HCT116 (cell line): Measurements from ENCODE around the gene PDE9A. TPM values are rescaled to one million over a fixed set of nuclear protein-coding genes. Genes with fewer than 3 reads are reported as not detected.

Experiments used
- ATAC-seq: fragments of 200-7000 bp; cut with Tn5 transposase; 2 replicates; pipeline ENCODE4 v1.9.1; 2020; ENCODE audit warnings: mild to moderate bottlenecking, moderate library complexity
- BruUV-seq: library from RNA; stranded (reverse); fragments of 400-500 nt; replicated peaks from 2 replicates; lab custom pipeline; 2021; lab: Mats Ljungman, UMichigan
- CTCF ChIA-PET: fragments of 300-600 bp; sonication (Branson Sonifier 250); formaldehyde crosslinking; loops from one replicate; lab custom pipeline; 2021; ENCODE audit warnings: antibody characterized with exemption; lab: Charles Lee
- POLR2A ChIA-PET: fragments of 300-600, 350-600 bp; sonication (Branson Sonifier 250); formaldehyde crosslinking; loops from one replicate; lab custom pipeline; 2021; ENCODE audit warnings: antibody characterized with exemption; lab: Charles Lee
- RAD21 ChIA-PET, 2 experiments: fragments of 300-600 bp; sonication (Branson Sonifier 250); formaldehyde crosslinking; loops; one replicate each; lab custom pipeline; 2023; ENCODE audit warnings: low total read pairs in 2 of 2; ENCODE audit not compliant: uncharacterized antibody in 2 of 2, unreplicated experiment in 2 of 2, low non-redundant PET in 1 of 2; lab: Charles Lee
- DNase-seq: peaks from one replicate; pipeline ENCODE4 v3.0.0-alpha.2; 2010; ENCODE audit warnings: low read depth, low spot score
- H2AFZ ChIP-seq: fragments of 200-600 bp; shearing (Covaris generic), sonication (generic); 2 replicates; pipeline ENCODE4 v1.6.1; 2017; ENCODE audit warnings: low read depth, mixed run types, mixed read lengths, antibody characterized with exemption, low read length; ENCODE audit not compliant: poor library complexity, severe bottlenecking
- H3K27ac ChIP-seq: 2 replicates; pipeline ENCODE4 v1.5.1; 2012; ENCODE audit warnings: low read depth, low read length
- H3K27me3 ChIP-seq: fragments of 200-600 bp; sonication (generic); 2 replicates; pipeline ENCODE4 v1.6.1; 2016; ENCODE audit warnings: mixed run types, low read length, mixed read lengths; ENCODE audit not compliant: insufficient read depth
- H3K36me3 ChIP-seq, 2 experiments: fragments of 200-500 bp in 1 of 2; fragments of 200-600 bp in 1 of 2; sonication (Bioruptor generic) in 1 of 2; sonication (generic) in 1 of 2; 2 replicates each; pipeline versions ENCODE4 v1.5.1 to v1.6.1; 2014 to 2016; ENCODE audit warnings: low read length in 2 of 2, inconsistent platforms in 1 of 2, mixed read lengths in 1 of 2, mixed run types in 1 of 2; ENCODE audit not compliant: insufficient read depth in 2 of 2, control insufficient read depth in 1 of 2
- H3K4me1 ChIP-seq, 2 experiments: fragments of 200-600 bp in 1 of 2; sonication (generic) in 1 of 2; 2 replicates each; pipeline versions ENCODE4 v1.5.1 to v1.6.1; 2012 to 2017; ENCODE audit warnings: low read length in 2 of 2, inconsistent platforms in 1 of 2, mild to moderate bottlenecking in 1 of 2, mixed read lengths in 1 of 2, mixed run types in 1 of 2, moderate library complexity in 1 of 2; ENCODE audit not compliant: insufficient read depth in 2 of 2, control insufficient read depth in 1 of 2
- H3K4me2 ChIP-seq: fragments of 200-600 bp; sonication (generic); 2 replicates; pipeline ENCODE4 v1.6.1; 2017; ENCODE audit warnings: mixed run types, low read length, mixed read lengths
- H3K4me3 ChIP-seq, 2 experiments: fragments of 200-600 bp in 1 of 2; sonication (generic) in 1 of 2; replicated peaks in 1 of 2; 2 replicates each; pipeline ENCODE4 v1.5.1; 2011 to 2016; ENCODE audit warnings: low read length in 2 of 2, control low read depth in 1 of 2, low read depth in 1 of 2, mild to moderate bottlenecking in 1 of 2, mixed read lengths in 1 of 2, mixed run types in 1 of 2
- H3K79me2 ChIP-seq: fragments of 200-600 bp; sonication (generic); 2 replicates; pipeline ENCODE4 v1.6.1; 2017; ENCODE audit warnings: mild to moderate bottlenecking, mixed run types, low read length, moderate library complexity, mixed read lengths; ENCODE audit not compliant: insufficient read depth
- H3K9ac ChIP-seq: fragments of 200-600 bp; sonication (generic); 2 replicates; pipeline ENCODE4 v1.6.1; 2016; ENCODE audit warnings: low read length, mixed read lengths
- H3K9me2 ChIP-seq: fragments of 200-600 bp; sonication (generic), shearing (Covaris generic); 2 replicates; pipeline ENCODE4 v1.6.1; 2017; ENCODE audit warnings: mixed run types, mild to moderate bottlenecking, moderate library complexity; ENCODE audit not compliant: insufficient read depth
- H3K9me3 ChIP-seq, 2 experiments: fragments of 200-500 bp in 1 of 2; fragments of 200-600 bp in 1 of 2; sonication (Bioruptor generic) in 1 of 2; sonication (generic) in 1 of 2; 2 replicates each; pipeline ENCODE4 v1.6.1; 2014 to 2017; ENCODE audit warnings: low read length in 2 of 2, mixed read lengths in 2 of 2, inconsistent platforms in 1 of 2, low read depth in 1 of 2, mild to moderate bottlenecking in 1 of 2, mixed run types in 1 of 2, moderate library complexity in 1 of 2; ENCODE audit not compliant: control insufficient read depth in 1 of 2, insufficient read depth in 1 of 2
- H4K20me1 ChIP-seq: fragments of 200-600 bp; sonication (generic), shearing (Covaris generic); 2 replicates; pipeline ENCODE4 v1.6.1; 2017; ENCODE audit warnings: mixed run types, mild to moderate bottlenecking, moderate library complexity; ENCODE audit not compliant: insufficient read depth
- ATF3 ChIP-seq: IDR thresholded peaks from 2 replicates; pipeline ENCODE4 v1.6.1; 2012
- CEBPB ChIP-seq: IDR thresholded peaks from 2 replicates; pipeline ENCODE4 v1.6.1; 2012; ENCODE audit warnings: low read depth
- CTCF ChIP-seq, 3 experiments: fragments of 200-600 bp in 1 of 3; sonication (generic) in 1 of 3; IDR thresholded peaks in 2 of 3; conservative IDR thresholded peaks in 1 of 3; 2 replicates each; pipeline ENCODE4 v1.5.1; 2012 to 2017; ENCODE audit warnings: low read depth in 2 of 3, low read length in 2 of 3, antibody characterized with exemption in 1 of 3, borderline replicate concordance in 1 of 3, control low read depth in 1 of 3, mild to moderate bottlenecking in 1 of 3, mixed read lengths in 1 of 3, mixed run types in 1 of 3, moderate library complexity in 1 of 3; ENCODE audit not compliant: insufficient read depth in 1 of 3
- EGR1 ChIP-seq: IDR thresholded peaks from 2 replicates; pipeline ENCODE4 v1.6.1; 2012; ENCODE audit warnings: low read depth
- FOSL1 ChIP-seq: IDR thresholded peaks from 2 replicates; pipeline ENCODE4 v1.6.1; 2012; ENCODE audit warnings: low read depth
- MAX ChIP-seq: IDR thresholded peaks from 2 replicates; pipeline ENCODE4 v1.6.1; 2012
- POLR2A ChIP-seq: IDR thresholded peaks from 2 replicates; pipeline ENCODE4 v1.7.0; 2011; ENCODE audit warnings: borderline replicate concordance; ENCODE audit not compliant: insufficient read depth, insufficient read length; ENCODE audit errors: extremely low read depth
- RAD21 ChIP-seq: IDR thresholded peaks from 2 replicates; pipeline ENCODE4 v1.6.1; 2012; ENCODE audit warnings: low read depth, mild to moderate bottlenecking
- SIN3A ChIP-seq: IDR thresholded peaks from 2 replicates; pipeline ENCODE4 v1.6.1; 2012; ENCODE audit warnings: low read depth
- SP1 ChIP-seq: IDR thresholded peaks from 2 replicates; pipeline ENCODE4 v1.6.1; 2012; ENCODE audit warnings: low read depth
- SRF ChIP-seq: IDR thresholded peaks from 2 replicates; pipeline ENCODE4 v1.6.1; 2012; ENCODE audit warnings: low read depth
- ZBTB33 ChIP-seq: IDR thresholded peaks from 2 replicates; pipeline ENCODE4 v1.6.1; 2011; ENCODE audit warnings: mild to moderate bottlenecking, low read length, moderate library complexity; ENCODE audit not compliant: insufficient replicate concordance; ENCODE audit errors: extremely low read depth
- ZFX ChIP-seq: fragments of 450-650 bp; IDR thresholded peaks from 2 replicates; pipeline ENCODE4 v1.6.1; 2017
- ZNF274 ChIP-seq: fragments of 200-500 bp; sonication (Bioruptor generic); IDR thresholded peaks from 2 replicates; pipeline ENCODE4 v1.6.1; 2014; ENCODE audit warnings: mild to moderate bottlenecking, low read depth, low read length, inconsistent platforms
- intact Hi-C: fragments of 100-400 bp; cut with micrococcal nuclease; formaldehyde crosslinking; loops from 2 replicates; pipeline ENCODE4 v1.10.0; 2022
- total RNA-seq: library from RNA; stranded (reverse); gene quantifications from one replicate; pipeline ENCODE4 v1.2.1, GENCODE V29; 2021; ENCODE audit not compliant: unreplicated experiment

The PDE9A gene
- total RNA-seq, 1 experiment from 2014 or later, result 31.4 TPM

- CTCF ChIA-PET, result no interaction called here
- no peaks in the 10 kb centered on the region for H3K36me3 ChIP-seq
- intact Hi-C loops, result no loop called here
- no peaks in the 10 kb centered on the region for H3K79me2 ChIP-seq
- H3K4me1 ChIP-seq, result no peaks in the 10 kb centered on the region
- RAD21 ChIA-PET, result no interaction called here
- TF ChIP-seq ZBTB33 (no peak), SIN3A (no peak), SP1 (no peak), ZNF274 (no peak), SRF (no peak), CTCF (IDR thresholded peaks at IDR 0.05 in 2 of 3, conservative IDR thresholded peaks at IDR 0.05 in 1 of 3; ENCODE audit: borderline replicate concordance in 1 of 3, insufficient read depth in 1 of 3, low read depth in 2 of 3, low read length in 2 of 3) (no peak), POLR2A (no peak), RAD21 (no peak), FOSL1 (no peak), CEBPB (no peak), ATF3 (no peak), MAX (no peak), ZFX (no peak), EGR1 (no peak)
- TF ChIP-seq, all 23 proteins: peak for 0
- Histone ChIP-seq H3K27me3 (peaks cover 3% of the 10 kb centered on the region; the same call in 1 of the 2 replicates), H4K20me1 (no peaks in the 10 kb centered on the region), H3K4me3 (no peak overlapping the region), H3K9ac (no peak overlapping the region), H3K9me2 (no peaks in the 10 kb centered on the region), H3K27ac (no peak overlapping the region), H3K9me3 (no peaks in the 10 kb centered on the region), H3K4me2 (no peak overlapping the region), H2AFZ (no peak overlapping the region)
- BruUV-seq, result no TSS peak
- ATAC-seq, result no peak
- DNase-seq, result no peak
- POLR2A ChIA-PET, result no interaction called here
Measured at GRCh38 chr21:42621819-42622177, 31.6 kb upstream of the PDE9A start.
